K562 (cell line): ENCODE data around the gene RSPH6A. TPM values are rescaled to one million over a fixed set of nuclear protein-coding genes. Genes with fewer than 3 reads are reported as not detected.
A peak's percentile ranks its signal among the peaks of the same experiment; 100 is the strongest.

Experiments used
- ATAC-seq: fragments of 200-7000 bp; cut with Tn5 transposase; 3 replicates; pipeline ENCODE4 v1.9.1; 2020; ENCODE audit warnings: moderate library complexity
- BruUV-seq: library from RNA; stranded (reverse); fragments of 400-500 nt; replicated peaks from 2 replicates; lab custom pipeline; 2021; lab: Mats Ljungman, UMichigan
- CTCF ChIA-PET: fragments of 300-600 bp; formaldehyde crosslinking; extraction: SDS; loops from one replicate; lab custom pipeline; 2021; ENCODE audit warnings: low intra/inter-chr PET ratio; lab: Yijun Ruan, JAX
- POLR2A ChIA-PET: fragments of 300-600, 350-650 bp; sonication (Branson Sonifier 250); formaldehyde crosslinking; extraction: SDS; loops from one replicate; lab custom pipeline; 2021; ENCODE audit warnings: antibody characterized with exemption, inconsistent platforms; lab: Yijun Ruan, JAX
- DNase-seq, 4 experiments: peaks; one replicate each; pipeline versions ENCODE4 v3.0.0 to v3.0.0-alpha.2; 2011 to 2018; ENCODE audit warnings: low spot score in 3 of 4, mixed read lengths in 3 of 4; ENCODE audit errors: extremely low read depth in 1 of 4
- FAIRE-seq: peaks from 2 replicates; lab custom pipeline; 2011; peaks lifted over from hg19 to GRCh38; lab: Jason Lieb, UNC
- H2AFZ ChIP-seq: 2 replicates; pipeline ENCODE4 v1.6.0; 2011; ENCODE audit warnings: low read depth, low read length, control low read depth, inconsistent platforms
- H3K27ac ChIP-seq: fragments of 200-600 bp; 3 replicates; pipeline ENCODE4 v1.8.0; 2011; ENCODE audit warnings: low read depth, mild to moderate bottlenecking, control low read depth, inconsistent platforms, low read length, moderate library complexity, mixed read lengths; ENCODE audit errors: extremely low read depth
- H3K27me3 ChIP-seq, 2 experiments: fragments of 300-600 bp in 1 of 2; 2 replicates in 1 of 2; 3 replicates in 1 of 2; pipeline versions ENCODE4 v1.6.0 to v1.8.0; 2011; ENCODE audit warnings: inconsistent platforms in 2 of 2, low read length in 2 of 2, mild to moderate bottlenecking in 1 of 2, mixed read lengths in 1 of 2, moderate library complexity in 1 of 2; ENCODE audit not compliant: control insufficient read depth in 2 of 2, insufficient read depth in 2 of 2
- H3K36me3 ChIP-seq: fragments of 300-600 bp; 3 replicates; pipeline ENCODE4 v1.8.0; 2011; ENCODE audit warnings: mild to moderate bottlenecking, low read length, inconsistent platforms; ENCODE audit not compliant: control insufficient read depth, insufficient read depth
- H3K4me1 ChIP-seq, 2 experiments: fragments of 200-600 bp in 1 of 2; replicated peaks in 1 of 2; 2 replicates in 1 of 2; 3 replicates in 1 of 2; pipeline versions ENCODE4 v1.5.1 to v1.8.0; 2011; ENCODE audit warnings: inconsistent platforms in 2 of 2, low read length in 2 of 2, mild to moderate bottlenecking in 1 of 2, mixed read lengths in 1 of 2, moderate library complexity in 1 of 2; ENCODE audit not compliant: control insufficient read depth in 2 of 2, insufficient read depth in 2 of 2
- H3K4me2 ChIP-seq: 2 replicates; pipeline ENCODE4 v1.6.1; 2011; ENCODE audit warnings: low read length, control low read depth, inconsistent platforms, mixed read lengths; ENCODE audit not compliant: insufficient read depth
- H3K4me3 ChIP-seq: fragments of 200-600 bp; sonication (generic), shearing (Covaris generic); 2 replicates; pipeline ENCODE4 v1.5.1; 2016; ENCODE audit warnings: control low read depth, inconsistent platforms
- H3K79me2 ChIP-seq: fragments of 200-600 bp; 3 replicates; pipeline ENCODE4 v1.8.0; 2011; ENCODE audit warnings: low read length, inconsistent platforms; ENCODE audit not compliant: control insufficient read depth, insufficient read depth
- H3K9ac ChIP-seq, 2 experiments: 2 replicates each; pipeline versions ENCODE4 v1.6.0 to v1.6.1; 2011; ENCODE audit warnings: low read depth in 2 of 2, low read length in 2 of 2, control low read depth in 1 of 2, inconsistent platforms in 1 of 2, mild to moderate bottlenecking in 1 of 2, mixed read lengths in 1 of 2; ENCODE audit not compliant: insufficient read depth in 1 of 2
- H3K9me1 ChIP-seq: one replicate; pipeline ENCODE4 v1.6.0; 2011; ENCODE audit warnings: inconsistent platforms, mild to moderate bottlenecking, low read length, moderate library complexity; ENCODE audit not compliant: control insufficient read depth, insufficient read depth
- H3K9me3 ChIP-seq: replicated peaks from 2 replicates; pipeline ENCODE4 v1.5.1; 2011; ENCODE audit warnings: low read depth, low read length, inconsistent platforms; ENCODE audit not compliant: control insufficient read depth, insufficient read depth
- H4K20me1 ChIP-seq: replicated peaks from 2 replicates; pipeline ENCODE4 v1.6.1; 2011; ENCODE audit warnings: low read length, inconsistent platforms, mixed read lengths; ENCODE audit not compliant: control insufficient read depth, insufficient read depth
- POLR2G ChIP-seq: fragments of 200-400 bp; formaldehyde crosslinking; IDR thresholded peaks from 2 replicates; pipeline ENCODE4 v1.6.1; 2017; ENCODE audit warnings: low read depth, mild to moderate bottlenecking, antibody characterized with exemption, low read length, moderate library complexity
- ZNF398 ChIP-seq: fragments of 250-450 bp; sonication (Bioruptor Pico); IDR thresholded peaks from 2 replicates; pipeline ENCODE4 v1.8.0; 2021; ENCODE audit warnings: moderate library complexity, mild to moderate bottlenecking, inconsistent platforms
- WGBS: fragments of 100-300 bp; shearing (Covaris generic); methylation state at CpG from one replicate; pipeline ENCODE4 v1.1.6; 2016; ENCODE audit warnings: low coverage, mixed read lengths; ENCODE audit not compliant: insufficient coverage; ENCODE audit errors: missing lambda C conversion rate; 5-methylcytosine and 5-hydroxymethylcytosine counted together
- in situ Hi-C: fragments of 300-500 bp; cut with MboI; formaldehyde crosslinking; loops from 4 replicates; pipeline ENCODE4 v1.15.0; 2018; ENCODE audit warnings: inconsistent platforms, mixed read lengths
- intact Hi-C: fragments of 100-400 bp; cut with micrococcal nuclease; formaldehyde crosslinking; loops from 2 replicates; pipeline ENCODE4 v1.14.2; 2022
- polyA plus RNA-seq, 8 experiments: library from polyadenylated mRNA; depleted of rRNA in 4 of 8; stranded (reverse) in 5 of 8; unstranded in 3 of 8; fragments of >200 nt; fragmentation: Nextera tagmentation in 2 of 8; fragmentation: Illumina TruSeq in 1 of 8; extraction: Ambion mirVana in 2 of 8; extraction: Trizol in 1 of 8; gene quantifications; 2 replicates each; pipeline versions ENCODE4 v1.2.1 to v1.2.3, GENCODE V29; 2011 to 2014; ENCODE audit warnings: inconsistent platforms in 1 of 8, missing spikeins in 1 of 8
- total RNA-seq, 7 experiments: library from RNA; depleted of rRNA in 6 of 7; stranded (reverse); fragments of >200 nt in 6 of 7; fragmentation: Illumina TruSeq in 2 of 7; extraction: Trizol in 2 of 7; gene quantifications; 2 replicates each; pipeline versions ENCODE4 v1.2.1 to v1.2.3, GENCODE V29; 2011 to 2021; ENCODE audit warnings: low replicate concordance in 1 of 7

The RSPH6A gene
- total and polyA plus RNA-seq, 9 of the 15 experiments (the other 6 are each of a cell fraction or from before 2014, with no cell fraction given) = 0.03 to 0.15 (median 0.07) TPM; not detected in 5

DNA sequence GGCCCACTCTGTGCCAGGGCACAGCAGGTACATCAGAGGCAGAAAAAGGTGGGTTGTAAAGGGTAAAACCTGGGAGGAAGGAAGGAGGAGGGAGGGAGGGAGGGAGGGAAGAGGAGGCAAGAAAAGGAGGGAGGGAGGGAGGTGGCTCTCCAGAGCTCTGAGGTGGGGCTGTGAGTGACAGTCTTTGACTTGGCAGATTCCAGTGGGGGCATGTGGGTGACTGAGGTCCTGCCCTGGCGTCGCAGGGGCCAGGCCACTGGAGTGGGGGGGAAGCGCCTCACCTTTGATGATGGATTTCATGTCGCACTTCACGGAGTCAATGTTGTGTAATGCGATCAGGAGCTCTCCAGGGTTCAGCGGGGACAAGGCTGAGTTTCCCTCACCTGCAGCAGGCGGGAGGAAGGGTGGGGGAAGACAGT is 6.0 kb upstream of the RSPH6A start:
- H3K9me3 ChIP-seq = no peaks in the 10 kb centered on the region
- ChIA-PET CTCF (no interaction called here), POLR2A (interaction anchor here (0.6 to 1.4 kb wide), 5 partner anchors 9 to 65 kb away, joined by 3 to 5 read pairs (median 3); partner anchors contain the start of gene IRF2BP1)
- H3K4me1 ChIP-seq = peaks cover 0 to 32% of the 10 kb centered on the region in 2 experiments; a peak in 3 of 5 replicates
- H3K9ac ChIP-seq = no peak overlapping the region
- H3K27ac ChIP-seq = no peak overlapping the region
- H3K27me3 ChIP-seq = no peaks in the 10 kb centered on the region
- no TSS peak for BruUV-seq
- no peaks in the 10 kb centered on the region for H3K79me2 ChIP-seq
- FAIRE-seq (no peak), ATAC-seq (no peak), DNase-seq (no peak)
- no peak overlapping the region for H3K4me2 ChIP-seq
- peaks cover 13% of the 10 kb centered on the region; the same call in 1 of the 2 replicates for H4K20me1 ChIP-seq
- in situ Hi-C loops = no loop called here
- no peak overlapping the region for H2AFZ ChIP-seq
- WGBS = 92% methylated on average over 4 of the region's 8 CpGs
- H3K36me3 ChIP-seq = peaks cover 67% of the 10 kb centered on the region; the same call in 2 of the 3 replicates
- peaks cover 5% of the 10 kb centered on the region for H3K9me1 ChIP-seq
- intact Hi-C loops = no loop called here
- TF ChIP-seq ZNF398 (CRISPR knock-in tag) = no peak
- 0 out of 2 replicates have a peak, but pooled peaks have one; percentile 47 for TF ChIP-seq POLR2G
- H3K4me3 ChIP-seq = no peak overlapping the region
